ENCODE results near the gene LRRC3B. TPM values are rescaled to one million over a fixed set of nuclear protein-coding genes. Genes with fewer than 3 reads are reported as not detected.

LRRC3B gene
- total RNA-seq, 1 experiment from 2014 or later, result not detected

- no peak for DNase-seq
- Histone ChIP-seq H3K36me3 (no peaks in the 10 kb centered on the region), H3K9me3 (no peaks in the 10 kb centered on the region), H3K27me3 (no peaks in the 10 kb centered on the region), H3K4me3 (no peak overlapping the region)
Measured at GRCh38 chr3:26668171-26668570, 45.6 kb downstream of the LRRC3B start.

GRCh38 chr3:26668696-26669095 is 46.1 kb downstream of the LRRC3B start:
- H3K27me3 ChIP-seq, result no peaks in the 10 kb centered on the region
- no peak for DNase-seq
- no peaks in the 10 kb centered on the region for H3K36me3 ChIP-seq
- H3K9me3 ChIP-seq, result no peaks in the 10 kb centered on the region
- H3K4me3 ChIP-seq, result no peak overlapping the region

- DNase-seq, result no peak
- no peaks in the 10 kb centered on the region for H3K9me3 ChIP-seq
- H3K27me3 ChIP-seq, result no peaks in the 10 kb centered on the region
- H3K36me3 ChIP-seq, result no peaks in the 10 kb centered on the region
- H3K4me3 ChIP-seq, result no peak overlapping the region
Measured at GRCh38 chr3:26675336-26675735, 52.8 kb downstream of the LRRC3B start.

- no peaks in the 10 kb centered on the region for H3K9me3 ChIP-seq
- H3K36me3 ChIP-seq, result no peaks in the 10 kb centered on the region
- no peaks in the 10 kb centered on the region for H3K27me3 ChIP-seq
- H3K4me3 ChIP-seq, result no peak overlapping the region
- DNase-seq, result no peak
Measured at GRCh38 chr3:26681632-26682031, 59.1 kb downstream of the LRRC3B start.

GRCh38 chr3:26682406-26682805 is 59.8 kb downstream of the LRRC3B start:
- H3K4me3 ChIP-seq, result no peak overlapping the region
- DNase-seq, result no peak
- H3K9me3 ChIP-seq, result no peaks in the 10 kb centered on the region
- no peaks in the 10 kb centered on the region for H3K27me3 ChIP-seq
- no peaks in the 10 kb centered on the region for H3K36me3 ChIP-seq

GRCh38 chr3:26683902-26684301 is 61.3 kb downstream of the LRRC3B start:
- H3K9me3 ChIP-seq, result no peaks in the 10 kb centered on the region
- no peak for DNase-seq
- H3K4me3 ChIP-seq, result no peak overlapping the region
- H3K36me3 ChIP-seq, result no peaks in the 10 kb centered on the region
- H3K27me3 ChIP-seq, result no peaks in the 10 kb centered on the region

- H3K9me3 ChIP-seq, result no peaks in the 10 kb centered on the region
- H3K27me3 ChIP-seq, result no peaks in the 10 kb centered on the region
- H3K36me3 ChIP-seq, result no peaks in the 10 kb centered on the region
- no peak for DNase-seq
- H3K4me3 ChIP-seq, result no peak overlapping the region
Measured at GRCh38 chr3:26687466-26687865, 64.9 kb downstream of the LRRC3B start.

GRCh38 chr3:26699553-26699952 is 77.0 kb downstream of the LRRC3B start:
- no peaks in the 10 kb centered on the region for H3K9me3 ChIP-seq
- no peak overlapping the region for H3K4me3 ChIP-seq
- no peaks in the 10 kb centered on the region for H3K36me3 ChIP-seq
- no peak for DNase-seq
- no peaks in the 10 kb centered on the region for H3K27me3 ChIP-seq

GRCh38 chr3:26703519-26703918 is 80.9 kb downstream of the LRRC3B start:
- Histone ChIP-seq H3K9me3 (no peaks in the 10 kb centered on the region), H3K4me3 (no peak overlapping the region), H3K27me3 (no peaks in the 10 kb centered on the region), H3K36me3 (no peaks in the 10 kb centered on the region)
- no peak for DNase-seq

- no peak for DNase-seq
- Histone ChIP-seq H3K36me3 (no peaks in the 10 kb centered on the region), H3K9me3 (no peaks in the 10 kb centered on the region), H3K4me3 (no peak overlapping the region), H3K27me3 (no peaks in the 10 kb centered on the region)
Measured at GRCh38 chr3:26704736-26705135, 82.2 kb downstream of the LRRC3B start.

GRCh38 chr3:26708501-26708900 is 85.9 kb downstream of the LRRC3B start:
- Histone ChIP-seq H3K27me3 (no peaks in the 10 kb centered on the region), H3K36me3 (no peaks in the 10 kb centered on the region), H3K4me3 (no peak overlapping the region), H3K9me3 (no peaks in the 10 kb centered on the region)
- no peak for DNase-seq

- Histone ChIP-seq H3K36me3 (no peaks in the 10 kb centered on the region), H3K27me3 (no peaks in the 10 kb centered on the region), H3K4me3 (no peak overlapping the region), H3K9me3 (no peaks in the 10 kb centered on the region)
- DNase-seq, result no peak
Measured at GRCh38 chr3:26712211-26713026, 89.8 kb downstream of the LRRC3B start.

- Histone ChIP-seq H3K27me3 (no peaks in the 10 kb centered on the region), H3K4me3 (no peak overlapping the region), H3K36me3 (no peaks in the 10 kb centered on the region), H3K9me3 (no peaks in the 10 kb centered on the region)
- no peak for DNase-seq
Measured at GRCh38 chr3:26713091-26713490, 90.5 kb downstream of the LRRC3B start.

- Histone ChIP-seq H3K27me3 (no peaks in the 10 kb centered on the region), H3K4me3 (no peak overlapping the region), H3K9me3 (no peaks in the 10 kb centered on the region), H3K36me3 (no peaks in the 10 kb centered on the region)
- DNase-seq, result no peak
Measured at GRCh38 chr3:26714485-26714884, 91.9 kb downstream of the LRRC3B start.

- Histone ChIP-seq H3K27me3 (no peaks in the 10 kb centered on the region), H3K4me3 (no peak overlapping the region), H3K9me3 (no peaks in the 10 kb centered on the region), H3K36me3 (no peaks in the 10 kb centered on the region)
- DNase-seq, result no peak
Measured at GRCh38 chr3:26715431-26715830, 92.9 kb downstream of the LRRC3B start.

- Histone ChIP-seq H3K27me3 (no peaks in the 10 kb centered on the region), H3K9me3 (no peaks in the 10 kb centered on the region), H3K4me3 (no peak overlapping the region), H3K36me3 (no peaks in the 10 kb centered on the region)
- DNase-seq, result no peak
Measured at GRCh38 chr3:26718315-26718714, 95.7 kb downstream of the LRRC3B start.

- Histone ChIP-seq H3K9me3 (no peaks in the 10 kb centered on the region), H3K4me3 (no peak overlapping the region), H3K36me3 (no peaks in the 10 kb centered on the region), H3K27me3 (no peaks in the 10 kb centered on the region)
- DNase-seq, result no peak
Measured at GRCh38 chr3:26719134-26719533, 96.6 kb downstream of the LRRC3B start.

- no peaks in the 10 kb centered on the region for H3K27me3 ChIP-seq
- no peak overlapping the region for H3K4me3 ChIP-seq
- no peaks in the 10 kb centered on the region for H3K9me3 ChIP-seq
- H3K36me3 ChIP-seq, result no peaks in the 10 kb centered on the region
- no peak for DNase-seq
Measured at GRCh38 chr3:26721047-26721446, 98.5 kb downstream of the LRRC3B start.

Measured in MG63 (cell line).